GM19397 (cell line): Measurements from ENCODE around the gene SLC6A20.

Experiments used
- ATAC-seq: cut with Tn5 transposase; IDR thresholded peaks from one replicate; pipeline ENCODE4 v1.9.1; 2021; ENCODE audit warnings: mild to moderate bottlenecking, moderate library complexity; ENCODE audit not compliant: unreplicated experiment

SLC6A20 gene, protein sequence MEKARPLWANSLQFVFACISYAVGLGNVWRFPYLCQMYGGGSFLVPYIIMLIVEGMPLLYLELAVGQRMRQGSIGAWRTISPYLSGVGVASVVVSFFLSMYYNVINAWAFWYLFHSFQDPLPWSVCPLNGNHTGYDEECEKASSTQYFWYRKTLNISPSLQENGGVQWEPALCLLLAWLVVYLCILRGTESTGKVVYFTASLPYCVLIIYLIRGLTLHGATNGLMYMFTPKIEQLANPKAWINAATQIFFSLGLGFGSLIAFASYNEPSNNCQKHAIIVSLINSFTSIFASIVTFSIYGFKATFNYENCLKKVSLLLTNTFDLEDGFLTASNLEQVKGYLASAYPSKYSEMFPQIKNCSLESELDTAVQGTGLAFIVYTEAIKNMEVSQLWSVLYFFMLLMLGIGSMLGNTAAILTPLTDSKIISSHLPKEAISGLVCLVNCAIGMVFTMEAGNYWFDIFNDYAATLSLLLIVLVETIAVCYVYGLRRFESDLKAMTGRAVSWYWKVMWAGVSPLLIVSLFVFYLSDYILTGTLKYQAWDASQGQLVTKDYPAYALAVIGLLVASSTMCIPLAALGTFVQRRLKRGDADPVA

DNA sequence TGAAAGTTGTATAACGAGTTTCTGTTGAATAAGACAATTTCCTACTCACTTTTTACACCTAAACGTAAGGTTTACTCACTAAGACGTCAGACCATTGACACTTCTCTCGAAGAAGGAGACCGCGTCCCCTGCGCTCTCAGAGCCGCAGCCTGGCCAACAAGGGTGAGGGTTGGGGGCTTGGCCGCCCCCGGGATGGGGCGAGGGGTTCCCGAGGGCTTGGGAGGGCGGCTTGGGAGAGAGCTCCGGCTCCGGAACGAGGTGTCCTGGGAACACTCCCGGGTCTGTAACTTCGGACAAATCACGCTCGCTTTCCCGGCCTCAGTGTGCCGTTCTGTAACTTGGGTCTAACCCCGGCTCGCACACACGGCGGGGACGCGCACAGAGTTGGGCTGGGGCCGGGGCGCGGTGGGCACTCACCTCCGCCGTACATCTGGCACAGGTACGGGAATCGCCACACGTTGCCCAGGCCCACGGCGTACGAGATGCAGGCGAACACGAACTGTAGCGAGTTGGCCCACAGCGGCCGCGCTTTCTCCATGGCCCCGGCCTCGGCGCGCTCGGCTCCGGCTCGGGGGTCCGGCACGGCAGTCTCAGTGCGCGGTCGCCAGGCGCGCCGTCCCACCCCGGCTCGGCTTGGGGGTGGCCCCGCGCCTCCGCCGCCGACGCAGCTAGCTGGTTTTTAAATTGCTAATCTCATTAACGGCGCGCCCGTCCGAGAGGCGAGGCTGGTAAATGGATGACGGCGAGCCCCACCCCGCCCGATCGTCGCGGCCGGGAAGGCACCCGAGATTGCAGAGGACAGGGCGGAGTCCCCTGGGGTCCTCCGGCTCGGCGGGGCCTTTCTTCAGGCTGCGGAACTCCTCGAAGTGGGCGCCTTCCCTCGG lies at the start of gene SLC6A20:
TSS of gene SLC6A20 (minus strand) at position 655 of the 884 bp plus-strand sequence. CDS start at position 538, 117 bp downstream.
- no peak for ATAC-seq

DNA sequence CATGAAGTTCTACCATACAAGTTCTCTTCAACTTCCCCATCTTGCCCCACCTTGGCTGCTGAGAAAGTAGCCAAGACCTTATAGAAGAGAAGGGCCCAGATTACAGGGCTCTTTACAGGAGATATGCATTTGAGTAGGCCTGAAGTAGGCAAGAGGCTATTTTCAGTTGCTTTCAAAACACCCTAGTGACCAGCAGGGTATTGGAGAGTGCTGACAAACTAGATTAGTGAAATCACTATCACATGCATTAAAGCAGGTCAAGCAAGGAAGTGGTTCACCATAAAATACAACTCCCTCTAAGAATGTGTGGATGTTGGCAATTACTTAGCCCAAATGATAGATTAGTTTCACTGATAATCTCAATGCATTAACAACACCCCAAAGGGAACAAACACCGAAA lies 48.3 kb upstream of the SLC6A20 start:
- no peak for ATAC-seq

DNA sequence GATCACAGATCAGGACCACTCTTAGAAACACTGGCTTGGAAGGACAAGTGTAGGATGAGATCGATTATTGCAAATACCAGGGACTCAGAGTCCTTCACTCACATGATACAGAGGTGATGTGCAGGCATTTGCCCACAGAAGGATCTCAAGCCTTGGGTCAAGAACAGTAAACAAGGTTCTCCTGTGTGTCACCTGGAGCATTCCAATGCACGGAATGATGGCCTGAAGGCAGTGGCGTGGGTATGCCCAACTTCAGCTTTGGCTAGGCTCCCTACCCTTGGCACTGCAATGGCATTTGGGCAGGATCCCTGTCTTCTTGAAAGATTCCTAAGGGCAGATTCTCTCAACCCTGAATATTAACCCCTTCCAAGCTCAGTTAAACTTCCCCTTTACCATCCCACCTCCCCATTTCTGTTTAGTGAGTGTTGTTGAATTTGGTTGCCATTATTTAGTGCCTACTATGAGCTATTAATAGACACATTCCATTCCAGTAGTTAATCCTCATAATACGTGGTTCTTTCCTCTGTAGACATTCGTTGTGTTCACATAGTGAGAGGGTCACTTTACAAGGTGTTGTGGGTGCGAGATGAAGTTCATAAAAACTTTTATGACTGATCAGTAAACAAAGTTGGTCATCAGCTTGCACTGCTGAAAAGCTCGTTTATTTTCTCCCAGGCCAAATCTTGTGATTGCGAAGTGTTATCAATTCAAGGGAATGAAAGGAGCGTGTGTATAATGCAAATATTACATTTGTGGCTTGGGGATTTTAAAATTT lies 46.7 kb upstream of the SLC6A20 start:
- no peak for ATAC-seq

DNA sequence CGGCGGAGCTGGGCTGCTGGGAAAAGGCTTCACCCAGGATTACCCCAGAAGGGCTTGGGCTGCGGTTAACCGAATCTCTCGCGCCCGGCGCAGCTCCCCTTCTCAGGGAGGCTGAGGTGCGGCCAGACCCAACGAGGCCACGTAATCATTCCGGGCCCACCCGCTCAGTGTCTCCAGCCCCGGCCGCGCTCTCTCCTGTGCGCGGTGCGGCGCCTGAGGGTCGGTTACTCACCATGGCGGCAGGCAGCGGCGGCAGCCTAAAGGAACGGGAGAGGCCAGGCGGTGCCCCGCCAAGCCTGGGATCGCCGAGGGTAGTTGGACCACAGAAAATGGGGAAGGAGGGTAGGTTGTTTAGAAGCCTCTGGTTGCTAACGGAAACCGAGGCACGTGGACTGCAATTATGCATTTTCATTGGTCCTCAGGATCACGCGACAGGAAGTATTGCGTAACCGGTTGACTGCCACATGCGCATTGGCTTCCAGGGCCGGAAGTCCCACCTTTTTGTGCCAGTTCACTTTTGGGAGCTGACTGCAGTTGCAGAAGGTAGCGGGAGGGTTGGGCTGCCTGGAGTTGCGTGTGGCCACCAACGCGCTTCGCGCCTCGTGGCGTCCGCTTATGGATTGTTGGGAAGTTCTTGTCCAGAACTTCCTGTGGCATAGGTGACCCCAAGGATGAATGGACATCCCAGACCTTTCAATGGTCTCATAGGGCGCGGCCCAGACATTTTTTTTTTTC lies 45.6 kb upstream of the SLC6A20 start, which contains the start of gene LZTFL1:
TSS of gene LZTFL1 (minus strand) at position 363 of the 735 bp plus-strand sequence. CDS start at position 235, 128 bp downstream.
- peak; percentile 93 for ATAC-seq

DNA sequence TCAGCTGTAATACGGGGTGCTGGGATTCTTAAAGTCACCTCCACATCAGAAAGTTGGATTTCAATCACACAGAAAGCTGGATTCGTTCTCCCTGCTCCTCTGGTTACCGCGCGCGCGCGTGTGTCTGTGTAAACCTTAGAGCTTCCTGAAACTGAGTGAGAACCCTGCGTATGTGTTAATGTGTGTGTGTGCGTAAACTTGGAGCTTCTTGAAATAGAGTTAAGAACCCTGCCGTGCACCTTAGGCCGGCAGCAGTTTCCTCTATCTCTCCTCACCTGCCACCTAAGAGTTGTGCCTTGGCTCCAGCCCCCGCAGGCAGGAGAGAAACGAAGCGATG lies 45.1 kb upstream of the SLC6A20 start:
- peak; percentile 22 for ATAC-seq

DNA sequence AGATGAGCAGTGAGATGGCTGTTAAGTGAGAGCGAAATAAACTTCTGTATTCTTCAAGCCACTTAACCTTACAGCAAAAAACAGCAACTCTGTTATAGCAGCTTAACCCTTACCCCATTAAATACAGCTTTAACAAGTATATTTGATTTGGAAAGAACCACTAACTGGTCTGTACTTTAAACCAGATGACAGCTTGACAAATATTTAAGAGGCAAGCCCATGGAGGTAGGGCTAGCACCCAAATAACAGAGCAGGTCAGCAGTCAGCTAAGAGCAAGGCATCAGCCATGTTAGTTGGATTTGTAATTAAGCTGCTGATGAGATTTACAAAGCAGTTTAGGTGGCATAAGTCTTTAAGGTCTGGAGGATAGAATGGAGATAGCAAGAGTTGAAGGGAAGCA lies 42.1 kb upstream of the SLC6A20 start:
- ATAC-seq: no peak

DNA sequence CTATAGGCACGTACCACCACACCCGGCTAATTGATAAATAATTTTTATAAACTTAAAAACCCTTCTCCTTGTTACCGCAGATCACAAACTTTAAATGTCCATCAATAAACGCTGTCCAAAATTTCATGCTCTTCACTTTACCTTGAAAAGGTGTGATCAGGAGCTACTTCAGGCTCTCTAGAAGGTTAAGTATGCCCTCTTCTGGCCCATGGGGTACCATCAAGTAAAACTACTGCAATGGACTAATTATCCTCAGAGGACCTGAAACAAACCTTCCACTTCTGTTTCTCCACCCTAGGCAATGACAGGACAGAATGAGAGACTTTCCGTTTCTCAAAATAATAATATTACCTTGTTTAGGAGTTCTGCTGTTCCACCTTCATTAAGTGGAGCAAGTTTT lies 36.4 kb upstream of the SLC6A20 start:
- no peak for ATAC-seq

DNA sequence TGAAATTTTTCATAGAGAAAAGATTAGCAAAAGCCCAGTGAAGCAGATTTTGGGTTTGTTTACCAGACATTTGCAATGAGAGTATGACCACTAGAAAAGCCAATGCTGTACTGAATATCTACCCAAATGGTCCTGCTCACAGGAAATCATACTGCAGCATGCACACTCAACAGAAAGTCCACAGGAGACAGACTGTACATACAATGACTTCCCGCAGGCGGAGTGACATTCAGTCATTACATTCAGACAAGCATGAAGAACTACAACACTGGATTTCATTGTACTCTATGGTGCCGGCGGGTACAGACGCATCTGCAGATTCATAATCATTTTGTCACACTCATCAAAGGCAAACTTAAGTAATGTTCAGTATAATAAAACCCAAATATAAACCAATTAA lies 33.8 kb upstream of the SLC6A20 start:
- no peak for ATAC-seq

DNA sequence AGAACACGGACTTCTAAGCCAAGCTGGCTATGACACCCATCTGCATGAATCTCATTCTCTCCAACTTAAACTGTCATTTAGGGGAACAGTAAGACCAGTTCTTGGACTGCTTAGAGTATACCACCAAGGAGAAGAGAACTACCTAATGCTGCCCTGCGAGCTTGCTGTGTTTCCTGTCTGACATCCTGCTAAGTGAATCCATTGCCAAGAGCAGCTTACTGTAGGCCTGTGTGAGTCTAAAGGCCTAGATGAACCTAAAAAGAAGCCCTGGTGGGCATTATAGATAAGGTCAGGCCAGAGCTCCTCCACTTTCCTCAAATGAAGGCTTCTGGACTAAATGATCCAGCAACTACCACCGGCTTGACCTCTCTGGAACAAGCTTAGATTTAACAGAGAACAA lies 30.6 kb upstream of the SLC6A20 start:
- no peak for ATAC-seq

DNA sequence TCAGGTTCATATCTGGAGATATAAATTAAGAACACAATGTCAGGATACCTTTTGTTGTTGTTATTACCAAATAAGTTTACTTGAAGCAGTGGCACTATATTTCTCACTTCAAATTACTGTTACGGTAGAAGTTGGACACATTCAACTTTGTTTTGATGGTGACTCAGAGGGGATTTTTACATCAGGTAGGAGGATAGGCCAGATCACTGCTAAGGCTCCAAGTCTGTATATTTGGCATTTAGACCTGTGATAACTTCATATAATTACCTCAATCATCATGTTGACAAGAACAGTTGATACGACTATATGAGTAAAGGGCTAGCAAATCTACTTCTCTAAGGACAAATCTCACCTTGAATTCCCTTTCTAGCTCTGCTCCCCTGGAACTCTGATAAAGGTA lies 30.0 kb upstream of the SLC6A20 start:
- ATAC-seq: no peak

DNA sequence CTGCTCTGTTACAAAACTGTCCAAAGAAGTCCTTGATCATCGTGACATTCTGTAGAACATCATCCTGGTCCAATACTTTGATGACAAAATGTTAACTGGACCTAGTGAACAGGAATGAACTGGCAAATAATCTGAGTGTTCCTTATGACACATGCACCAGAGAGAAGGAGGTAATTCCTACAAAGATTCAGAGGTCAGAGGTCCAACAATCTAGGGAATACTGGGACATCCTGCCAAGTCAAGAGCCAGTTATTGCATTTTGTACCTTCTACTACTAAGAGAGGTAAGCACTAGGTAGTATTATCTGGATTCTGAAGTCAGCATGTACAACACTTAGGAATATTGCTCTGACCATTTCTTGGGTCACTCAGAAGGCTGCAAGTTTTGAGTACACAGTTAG lies 24.8 kb upstream of the SLC6A20 start:
- no peak for ATAC-seq

DNA sequence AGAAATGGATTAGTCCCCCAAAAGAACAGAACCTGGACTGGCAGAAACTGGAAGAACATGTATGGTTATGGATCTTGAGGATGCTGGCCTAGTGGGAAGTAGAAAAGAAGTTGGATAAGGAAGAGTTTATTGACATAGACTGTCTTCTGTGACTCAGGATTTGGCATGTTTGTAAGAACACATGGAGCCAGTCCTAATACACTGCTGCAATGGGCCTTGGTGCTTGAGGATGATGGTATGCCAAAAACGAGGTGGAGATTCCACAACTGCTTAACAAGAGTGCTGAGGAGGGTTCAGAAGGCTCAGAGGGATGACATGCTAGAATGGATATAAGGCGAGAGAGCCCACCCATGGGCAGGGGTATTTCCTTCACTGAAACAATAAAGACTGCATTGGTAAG lies 23.2 kb upstream of the SLC6A20 start:
- ATAC-seq: no peak

DNA sequence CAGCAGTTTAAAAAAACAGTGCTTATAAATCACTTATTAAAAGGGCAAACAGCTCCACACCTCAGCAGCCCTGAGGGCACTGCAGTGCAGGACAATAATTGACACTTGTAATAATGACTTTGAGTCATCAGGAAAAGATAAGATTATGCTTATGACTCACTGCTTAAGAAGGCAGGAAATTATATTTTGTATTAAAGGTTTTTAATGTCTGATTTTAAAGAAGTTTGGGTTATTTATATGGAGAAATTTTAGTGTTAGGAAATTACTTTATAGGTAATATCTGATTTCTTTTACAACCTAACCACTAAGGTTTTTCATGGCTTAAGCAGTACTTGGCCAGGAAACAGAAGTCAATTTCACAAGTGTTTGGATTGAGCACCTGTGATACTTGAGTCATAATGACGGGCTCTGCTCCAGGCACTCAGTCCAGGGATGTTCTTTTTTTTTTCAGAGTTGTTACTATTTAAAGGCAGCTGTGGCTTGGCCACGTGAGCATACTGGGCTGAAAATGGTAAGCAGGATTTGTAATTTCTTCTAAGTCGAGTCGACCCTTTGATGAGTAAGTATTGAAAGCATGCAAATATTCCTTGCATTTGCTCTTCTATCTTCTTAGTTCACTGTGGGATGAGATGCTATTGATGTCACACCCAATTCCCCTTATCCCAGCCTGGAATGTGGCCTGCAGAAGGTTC lies 21.6 kb upstream of the SLC6A20 start:
- ATAC-seq: no peak

DNA sequence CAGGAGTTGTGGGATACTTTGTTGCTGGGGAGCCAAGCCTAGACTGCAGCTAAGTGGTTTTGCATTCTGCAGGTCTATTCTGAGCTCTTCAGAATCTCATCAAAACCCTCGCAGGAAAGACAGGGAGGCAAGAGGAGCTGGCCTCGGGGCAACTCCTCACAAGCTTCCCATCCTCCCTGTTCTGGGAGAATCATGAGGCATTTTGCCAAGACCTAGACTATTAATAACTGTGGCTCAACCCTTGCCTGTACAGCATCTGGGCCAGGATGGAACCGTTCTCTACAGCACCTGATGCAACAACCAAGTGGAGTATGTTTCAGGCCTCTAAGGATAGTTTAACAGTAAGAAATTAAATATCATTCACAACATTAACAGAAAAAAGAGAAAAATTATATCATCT lies 20.2 kb upstream of the SLC6A20 start:
- ATAC-seq: no peak

DNA sequence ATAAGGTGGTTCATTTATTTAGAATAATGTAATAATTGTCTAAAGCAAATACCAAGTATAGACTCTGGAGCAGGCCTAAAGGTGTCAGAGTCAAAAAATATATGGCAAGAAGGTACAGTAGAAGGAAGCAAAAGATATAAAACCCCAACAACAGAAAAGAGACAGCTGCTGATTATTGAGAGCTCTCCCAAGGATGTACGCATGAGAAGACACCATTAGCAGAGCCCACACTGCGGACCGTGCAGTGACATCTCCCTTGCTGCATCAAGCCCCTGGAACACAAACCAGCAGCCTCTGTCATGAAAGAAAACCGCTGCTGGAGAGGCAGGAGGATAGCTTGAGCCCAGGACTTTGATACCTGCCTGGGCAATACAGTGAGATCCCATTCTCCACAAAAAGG lies 18.0 kb upstream of the SLC6A20 start:
- ATAC-seq: no peak

DNA sequence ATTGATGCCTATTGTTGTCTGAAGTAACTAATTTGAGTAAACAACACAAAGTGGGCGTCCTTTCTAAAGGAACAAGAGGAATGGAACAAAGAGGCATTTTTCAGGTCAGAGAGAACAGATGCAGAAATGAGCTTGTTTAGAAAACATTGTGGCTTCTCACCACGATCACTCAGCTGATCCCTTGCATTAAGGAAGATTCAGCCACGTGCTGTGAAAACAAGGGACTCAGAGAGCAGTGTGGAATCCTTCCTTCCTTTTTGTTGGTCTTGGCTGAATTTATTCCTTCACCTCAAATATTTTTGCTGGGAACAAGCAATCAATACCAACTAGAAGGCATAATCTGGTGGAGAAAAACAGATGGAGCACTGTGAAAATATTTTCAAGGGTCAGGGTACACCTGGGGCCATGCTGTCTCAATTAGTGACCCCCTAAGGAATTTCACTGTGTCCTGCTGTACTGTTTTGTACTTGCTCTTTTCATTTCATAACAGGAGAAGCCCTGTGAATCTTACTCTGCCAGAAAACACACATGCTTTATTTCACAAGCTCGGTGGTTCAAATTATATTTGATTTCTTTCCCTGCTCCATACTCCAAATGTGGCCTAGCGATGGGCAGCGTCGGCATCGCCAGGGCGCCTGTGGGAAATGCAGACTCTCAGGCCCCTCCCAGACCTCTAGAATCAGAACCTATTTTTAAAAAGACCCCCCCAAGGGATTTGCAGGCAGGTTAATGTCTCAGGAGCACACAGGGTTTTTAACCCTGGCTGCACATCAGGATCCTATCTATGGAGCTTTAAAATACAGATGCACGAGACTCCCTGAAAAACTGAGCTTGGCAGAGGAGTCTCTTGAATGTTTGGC lies 11.6 kb upstream of the SLC6A20 start:
- no peak for ATAC-seq

DNA sequence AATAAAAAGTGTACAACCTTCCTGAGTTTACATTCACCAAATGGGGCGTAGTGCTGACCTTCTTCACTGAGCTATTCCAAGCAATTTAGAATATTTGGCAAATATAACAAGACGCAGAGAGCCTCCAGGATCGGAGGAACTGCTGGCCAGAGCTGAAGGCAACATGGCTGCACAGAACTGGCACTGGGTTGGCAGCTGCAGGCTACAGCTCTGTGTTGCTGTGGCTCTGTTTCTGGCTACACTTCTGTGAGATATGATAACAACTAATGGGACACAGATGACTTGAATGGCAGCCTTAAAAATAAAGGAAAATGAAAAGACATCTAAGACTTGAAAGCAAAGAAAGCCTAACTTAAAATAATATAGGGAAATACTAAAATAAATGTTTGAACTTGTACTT lies 10.8 kb upstream of the SLC6A20 start:
- ATAC-seq: no peak

DNA sequence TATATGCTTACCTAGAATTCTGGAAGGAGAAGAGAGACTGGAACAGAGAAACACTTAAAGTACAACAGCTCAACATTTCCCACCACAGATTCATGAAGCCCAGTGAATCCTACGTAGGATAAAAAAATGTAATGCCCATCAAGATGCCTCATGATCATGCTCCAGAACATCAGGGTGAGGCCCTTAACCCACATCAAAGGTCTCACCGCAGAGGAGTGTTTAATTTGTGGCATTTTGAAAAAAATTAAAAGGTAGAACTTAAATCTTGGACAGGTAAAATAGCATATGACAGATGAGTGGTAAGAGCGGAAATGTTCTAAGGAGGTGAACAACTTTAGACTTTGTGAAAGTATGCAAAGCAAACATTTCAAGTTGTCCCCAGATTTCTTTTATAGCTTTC lies 9.7 kb upstream of the SLC6A20 start:
- no peak for ATAC-seq
